Fibroblast of pulmonary artery (primary cell): ENCODE data around the gene PRKG1.
A peak's percentile ranks its signal among the peaks of the same experiment; 100 is the strongest.

Source experiments
- DNase-seq: peaks from one replicate; pipeline ENCODE4 v3.0.0-alpha.2; 2010; ENCODE audit warnings: low read depth
- H3K4me3 ChIP-seq: replicated peaks from 2 replicates; pipeline ENCODE4 v1.5.1; 2011; ENCODE audit warnings: low read depth, mild to moderate bottlenecking, control low read depth, low read length, moderate library complexity
- TF ChIP-seq, protein P1 (sequence below): IDR thresholded peaks from 2 replicates; pipeline ENCODE4 v1.5.1; 2011; ENCODE audit warnings: mild to moderate bottlenecking, control low read depth, low read length, inconsistent platforms; ENCODE audit errors: missing control alignments

PRKG1 gene

DNA sequence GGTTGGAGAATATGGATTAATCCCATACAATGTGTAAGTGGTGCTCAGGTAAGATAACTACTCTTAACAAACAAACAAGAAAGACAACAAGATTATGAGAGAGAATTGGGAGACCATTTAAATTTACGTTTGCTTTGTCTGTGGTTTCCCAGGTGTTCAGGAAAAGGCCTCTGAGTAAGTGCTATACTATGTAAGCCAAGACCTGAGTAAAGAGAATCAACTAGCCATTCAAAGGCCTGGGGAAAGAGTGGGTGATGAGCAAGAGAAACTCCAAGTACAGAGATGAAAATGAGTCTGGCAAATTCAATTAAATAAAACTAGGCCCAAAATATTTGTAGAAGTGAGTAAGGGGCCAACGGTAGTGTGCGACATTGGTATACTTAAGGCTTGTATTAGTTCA is 615.2 kb downstream of the PRKG1 start:
- TF ChIP-seq, protein P1, sequence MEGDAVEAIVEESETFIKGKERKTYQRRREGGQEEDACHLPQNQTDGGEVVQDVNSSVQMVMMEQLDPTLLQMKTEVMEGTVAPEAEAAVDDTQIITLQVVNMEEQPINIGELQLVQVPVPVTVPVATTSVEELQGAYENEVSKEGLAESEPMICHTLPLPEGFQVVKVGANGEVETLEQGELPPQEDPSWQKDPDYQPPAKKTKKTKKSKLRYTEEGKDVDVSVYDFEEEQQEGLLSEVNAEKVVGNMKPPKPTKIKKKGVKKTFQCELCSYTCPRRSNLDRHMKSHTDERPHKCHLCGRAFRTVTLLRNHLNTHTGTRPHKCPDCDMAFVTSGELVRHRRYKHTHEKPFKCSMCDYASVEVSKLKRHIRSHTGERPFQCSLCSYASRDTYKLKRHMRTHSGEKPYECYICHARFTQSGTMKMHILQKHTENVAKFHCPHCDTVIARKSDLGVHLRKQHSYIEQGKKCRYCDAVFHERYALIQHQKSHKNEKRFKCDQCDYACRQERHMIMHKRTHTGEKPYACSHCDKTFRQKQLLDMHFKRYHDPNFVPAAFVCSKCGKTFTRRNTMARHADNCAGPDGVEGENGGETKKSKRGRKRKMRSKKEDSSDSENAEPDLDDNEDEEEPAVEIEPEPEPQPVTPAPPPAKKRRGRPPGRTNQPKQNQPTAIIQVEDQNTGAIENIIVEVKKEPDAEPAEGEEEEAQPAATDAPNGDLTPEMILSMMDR: no peak
- no peak for DNase-seq
- H3K4me3 ChIP-seq: no peak overlapping the region

DNA sequence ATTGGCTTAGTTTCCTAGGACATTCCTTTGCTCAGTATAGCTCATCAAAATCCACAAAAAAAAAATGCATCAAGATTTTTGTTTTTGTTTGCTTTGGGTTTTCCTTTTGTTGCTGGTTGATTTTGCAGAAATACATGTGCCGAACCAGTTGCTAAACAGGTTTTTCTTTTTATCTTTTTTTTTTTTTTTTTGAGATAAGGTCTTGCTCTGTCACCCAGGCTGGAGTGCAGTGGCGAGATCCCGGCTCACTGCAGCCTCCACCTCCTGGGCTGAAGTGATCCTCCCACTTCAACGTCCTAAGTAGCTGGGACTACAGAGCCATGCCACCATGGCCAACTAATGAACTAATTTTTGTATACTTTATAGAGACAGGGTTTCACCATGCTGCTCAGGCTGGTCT is 616.8 kb downstream of the PRKG1 start:
- H3K4me3 ChIP-seq: no peak overlapping the region
- no peak for DNase-seq
- TF ChIP-seq, protein P1: no peak

DNA sequence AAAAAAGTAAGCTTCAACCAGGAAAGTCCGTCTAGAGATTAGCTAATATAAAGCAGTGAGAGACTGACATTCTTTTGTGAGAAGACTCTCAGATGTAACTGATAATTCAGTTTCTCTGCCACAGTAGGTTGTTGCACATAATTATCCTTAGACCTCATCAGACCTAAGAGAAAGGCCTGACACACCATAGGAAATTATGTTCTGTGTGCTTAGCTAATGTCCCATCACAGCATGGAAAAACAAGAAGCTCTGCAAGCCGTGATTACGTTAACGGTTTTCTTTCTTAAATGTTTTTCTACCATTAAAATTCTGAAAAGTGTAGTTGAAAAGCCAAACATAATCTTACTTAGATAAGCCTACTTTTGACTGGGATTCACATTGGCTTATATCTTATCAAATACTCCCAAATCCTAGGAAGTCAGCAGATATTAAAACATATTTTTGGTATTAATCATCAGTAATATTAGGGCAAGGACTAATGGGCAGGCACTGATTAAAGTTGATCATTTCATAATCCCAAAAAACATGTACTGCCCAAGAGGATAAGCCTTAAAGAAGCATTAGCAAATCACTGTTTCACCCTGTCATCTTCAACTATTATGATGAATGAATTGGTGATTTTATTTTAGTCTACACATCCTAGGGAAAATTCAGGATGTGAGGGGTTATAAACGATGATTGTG is 619.9 kb downstream of the PRKG1 start:
- TF ChIP-seq, protein P1: no peak
- no peak for DNase-seq
- H3K4me3 ChIP-seq: no peak overlapping the region

DNA sequence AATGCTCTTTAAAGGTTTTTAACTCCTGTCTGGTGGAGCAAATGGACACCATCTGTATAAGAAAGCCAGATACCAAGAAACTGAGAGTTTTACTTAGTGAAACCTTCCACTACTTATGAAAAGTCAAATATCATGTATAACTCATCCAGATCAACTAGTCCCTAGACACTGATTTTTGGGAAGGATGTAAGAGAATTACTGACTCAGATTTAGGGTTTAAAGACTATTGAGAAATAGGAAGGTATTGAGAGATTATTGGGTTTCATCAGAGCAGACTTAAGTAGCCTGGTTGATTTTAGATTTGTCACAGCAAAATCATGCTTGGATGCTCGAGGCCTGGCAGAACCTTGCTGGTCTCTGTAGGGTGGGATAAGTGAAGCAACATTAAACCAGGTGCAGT is 622.0 kb downstream of the PRKG1 start:
- H3K4me3 ChIP-seq: no peak overlapping the region
- no peak for DNase-seq
- TF ChIP-seq, protein P1: no peak

DNA sequence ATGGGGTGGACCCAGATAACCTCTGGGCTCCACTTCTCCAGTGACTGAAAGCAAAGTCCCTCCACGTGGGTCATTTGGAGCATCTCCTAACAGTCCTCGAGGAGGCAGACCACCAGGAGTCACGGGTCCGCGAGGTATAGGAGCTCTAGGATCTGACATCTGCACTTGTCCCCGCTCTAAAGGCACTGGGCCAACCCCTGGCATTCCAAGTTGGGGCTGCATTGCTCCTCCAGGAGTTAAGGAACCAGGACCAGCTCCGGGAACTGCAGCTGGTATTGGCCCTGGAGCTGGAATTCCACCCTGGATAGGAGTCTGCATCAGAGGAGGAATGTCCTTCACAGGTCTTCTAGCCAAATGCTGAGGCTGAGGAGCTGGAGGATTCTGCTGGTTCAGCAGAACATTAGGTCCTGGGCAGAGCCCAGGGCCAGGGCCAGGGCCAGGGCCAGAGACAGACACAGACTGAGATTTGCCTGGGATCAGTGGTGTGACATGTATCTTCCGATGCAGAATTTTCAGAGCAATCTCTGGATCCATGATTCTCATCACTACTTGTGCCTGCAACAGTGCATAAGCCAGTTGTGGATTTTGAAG is 624.3 kb downstream of the PRKG1 start:
- no peak for DNase-seq

DNA sequence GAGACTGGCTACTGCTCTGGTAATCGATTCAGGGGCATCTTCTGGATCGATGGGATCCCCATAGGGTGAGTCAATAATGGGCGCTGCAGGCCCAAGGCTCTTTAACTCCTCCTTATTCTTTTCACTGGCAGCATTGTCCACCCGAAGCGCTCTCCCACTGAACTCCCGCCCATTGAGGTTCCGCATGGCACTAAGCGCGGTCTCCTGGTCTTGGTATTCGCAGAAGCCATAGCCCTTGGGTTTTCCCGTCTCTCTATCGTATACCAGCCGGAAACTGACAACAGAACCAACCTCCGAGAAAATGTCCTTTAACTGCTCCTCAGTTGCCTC is 624.8 kb downstream of the PRKG1 start:
- TF ChIP-seq, protein P1: no peak
- H3K4me3 ChIP-seq: peak overlapping the region; percentile 95
- DNase-seq: no peak

More for the DNA sequence above, 624.3 kb downstream of the PRKG1 start:
- TF ChIP-seq, protein P1: no peak
- H3K4me3 ChIP-seq: peak overlapping the region; percentile 95

DNA sequence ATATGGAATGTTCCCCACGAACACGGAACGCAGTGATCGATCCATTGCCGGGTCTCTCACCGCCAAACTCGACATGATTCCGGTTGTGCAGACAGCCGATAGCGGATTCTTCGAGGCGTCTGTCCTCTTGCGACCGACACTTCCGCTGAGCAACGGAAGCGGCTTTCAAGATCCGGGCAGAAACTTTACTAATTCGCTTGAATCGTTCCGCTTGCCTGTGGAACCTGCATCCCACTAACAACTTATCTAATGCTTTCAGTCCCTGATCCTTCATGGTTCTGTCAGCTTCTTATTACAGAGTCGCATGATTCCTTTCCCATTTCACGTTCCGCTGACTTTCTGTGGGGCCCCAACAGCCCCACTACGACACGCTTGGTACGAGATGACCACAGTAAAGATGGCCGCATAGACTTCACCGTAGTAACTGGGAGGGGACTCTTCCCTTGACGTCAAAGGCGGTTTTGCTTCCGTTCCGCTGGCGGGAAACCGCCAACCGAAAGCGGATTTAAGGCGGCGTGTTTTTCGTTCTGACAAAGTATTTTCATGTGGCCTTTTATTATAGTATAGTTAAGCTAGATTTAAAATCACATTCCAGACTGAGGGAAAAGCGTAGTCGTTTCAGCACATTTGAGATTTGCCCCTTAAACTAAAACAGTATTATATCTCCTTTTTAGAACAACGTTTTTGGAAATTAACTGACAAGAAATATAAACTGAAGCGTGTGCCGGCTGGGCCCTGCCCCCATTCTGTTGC is 625.4 kb downstream of the PRKG1 start, which contains the start of gene CSTF2T:
Gene CSTF2T (minus strand): TSS at position 121 of the 753 bp plus-strand sequence. CDS start 46 bp downstream, at position 75.
- TF ChIP-seq, protein P1: no peak
- H3K4me3 ChIP-seq: peak within 1 kb of the TSS; percentile 95
- DNase-seq: peak; percentile 97
